ENCODE results near the gene HTR3C.

GRCh38 chr3:184037816-184038215 lies 15.0 kb upstream of the HTR3C start:
- TF ChIP-seq, protein P1, sequence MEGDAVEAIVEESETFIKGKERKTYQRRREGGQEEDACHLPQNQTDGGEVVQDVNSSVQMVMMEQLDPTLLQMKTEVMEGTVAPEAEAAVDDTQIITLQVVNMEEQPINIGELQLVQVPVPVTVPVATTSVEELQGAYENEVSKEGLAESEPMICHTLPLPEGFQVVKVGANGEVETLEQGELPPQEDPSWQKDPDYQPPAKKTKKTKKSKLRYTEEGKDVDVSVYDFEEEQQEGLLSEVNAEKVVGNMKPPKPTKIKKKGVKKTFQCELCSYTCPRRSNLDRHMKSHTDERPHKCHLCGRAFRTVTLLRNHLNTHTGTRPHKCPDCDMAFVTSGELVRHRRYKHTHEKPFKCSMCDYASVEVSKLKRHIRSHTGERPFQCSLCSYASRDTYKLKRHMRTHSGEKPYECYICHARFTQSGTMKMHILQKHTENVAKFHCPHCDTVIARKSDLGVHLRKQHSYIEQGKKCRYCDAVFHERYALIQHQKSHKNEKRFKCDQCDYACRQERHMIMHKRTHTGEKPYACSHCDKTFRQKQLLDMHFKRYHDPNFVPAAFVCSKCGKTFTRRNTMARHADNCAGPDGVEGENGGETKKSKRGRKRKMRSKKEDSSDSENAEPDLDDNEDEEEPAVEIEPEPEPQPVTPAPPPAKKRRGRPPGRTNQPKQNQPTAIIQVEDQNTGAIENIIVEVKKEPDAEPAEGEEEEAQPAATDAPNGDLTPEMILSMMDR (IDR thresholded peaks at IDR 0.05; ENCODE audit: poor library complexity, severe bottlenecking) = no peak
- TF ChIP-seq TAF1 (IDR thresholded peaks at IDR 0.05; ENCODE audit: low read depth) (no peak), SMC3 (conservative IDR thresholded peaks at IDR 0.05; ENCODE audit: poor library complexity) (no peak), EZH2 (IDR thresholded peaks at IDR 0.05; ENCODE audit: borderline replicate concordance, insufficient read depth, low read length, poor library complexity, severe bottlenecking) (no peak)

Measured in neural cell (in vitro differentiated cells).